HG02678 (cell line): ENCODE data around the gene IL21.

Experiments used
- ATAC-seq: cut with Tn5 transposase; IDR thresholded peaks from one replicate; pipeline ENCODE4 v1.9.1; 2021; ENCODE audit warnings: mild to moderate bottlenecking, moderate library complexity; ENCODE audit not compliant: unreplicated experiment

Gene IL21

GRCh38 chr4:122635205-122635604 is 14.3 kb upstream of the IL21 start:
- ATAC-seq: no peak

DNA sequence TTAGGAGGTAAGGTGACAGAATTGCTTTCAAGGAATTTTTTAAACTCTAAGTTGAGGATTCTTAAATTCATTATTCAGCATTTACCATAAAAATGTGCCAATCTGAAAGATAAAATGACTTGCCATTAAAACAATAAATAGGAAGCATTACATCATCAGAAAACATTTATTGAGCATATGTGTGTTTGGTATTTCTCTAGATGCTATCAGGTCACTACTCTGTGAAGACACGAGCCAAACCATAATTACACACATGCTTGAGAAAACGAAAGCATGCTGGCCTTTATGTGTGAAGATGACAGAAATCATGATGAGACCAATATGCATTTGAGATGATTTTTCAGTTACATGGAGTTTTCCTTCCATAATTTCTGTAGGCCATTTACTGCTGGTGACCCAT is 12.3 kb upstream of the IL21 start:
- no peak for ATAC-seq

GRCh38 chr4:122632396-122633143 is 11.7 kb upstream of the IL21 start:
- ATAC-seq: peak; percentile 70

- no peak for ATAC-seq
These were observed 4.3 kb upstream of the IL21 start for GRCh38 chr4:122625156-122625555.

- ATAC-seq: no peak
These were observed 3.3 kb upstream of the IL21 start for GRCh38 chr4:122624205-122624604.

- ATAC-seq: no peak
These were observed 2.8 kb upstream of the IL21 start for GRCh38 chr4:122623637-122624166.

- ATAC-seq: no peak
These were observed 1.5 kb upstream of the IL21 start for GRCh38 chr4:122622400-122622799.

DNA sequence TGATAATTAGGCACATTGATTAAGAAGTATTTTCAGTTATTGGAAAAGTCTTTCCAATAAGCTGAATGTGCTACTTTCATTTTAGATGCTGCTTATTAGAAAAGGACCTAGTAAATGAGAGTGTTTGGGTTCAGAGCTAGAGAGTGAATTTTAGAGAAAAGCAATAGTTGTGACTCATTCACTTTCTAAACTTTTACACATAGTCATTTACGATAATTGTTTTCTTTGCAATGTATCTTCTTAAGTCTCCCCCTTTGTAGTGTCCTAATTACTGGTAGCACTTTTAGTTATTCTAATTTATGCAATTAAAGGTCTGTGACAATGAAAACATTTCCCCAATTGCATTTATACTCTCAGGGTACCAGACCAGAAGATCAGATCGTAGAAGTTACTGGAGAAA is 1.3 kb downstream of the IL21 start:
- ATAC-seq: no peak

GRCh38 chr4:122617597-122618593 is 3.0 kb downstream of the IL21 start:
- ATAC-seq: no peak

GRCh38 chr4:122616915-122617596 is 3.8 kb downstream of the IL21 start:
- no peak for ATAC-seq

GRCh38 chr4:122614621-122615020 is 6.2 kb downstream of the IL21 start:
- ATAC-seq: no peak

DNA sequence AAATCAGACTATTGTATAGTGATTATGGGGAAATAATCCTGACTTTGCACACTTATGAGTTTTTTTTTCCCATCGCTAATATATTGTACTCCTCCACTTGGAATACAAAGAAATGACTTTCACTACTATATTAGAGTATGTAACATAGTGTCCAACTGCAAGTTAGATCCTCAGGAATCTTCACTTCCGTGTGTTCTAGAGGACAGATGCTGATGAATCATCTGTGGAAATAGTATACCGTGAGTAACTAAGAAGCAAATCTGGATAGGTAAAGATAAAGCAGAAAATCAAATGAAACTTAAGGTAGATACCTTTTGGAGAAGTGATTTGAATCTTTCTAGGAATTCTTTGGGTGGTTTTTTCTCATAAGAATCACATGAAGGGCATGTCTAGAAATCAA is 8.3 kb downstream of the IL21 start:
- no peak for ATAC-seq

- ATAC-seq: no peak
These were observed 14.4 kb downstream of the IL21 start for GRCh38 chr4:122606364-122607043.

GRCh38 chr4:122604146-122604545 is 16.7 kb downstream of the IL21 start:
- ATAC-seq: no peak

- no peak for ATAC-seq
These were observed 17.7 kb downstream of the IL21 start for GRCh38 chr4:122603156-122603574.

- no peak for ATAC-seq
These were observed 18.4 kb downstream of the IL21 start for GRCh38 chr4:122602277-122603142.

GRCh38 chr4:122591196-122591595 is 29.7 kb downstream of the IL21 start:
- ATAC-seq: no peak

GRCh38 chr4:122588453-122589238 is 32.2 kb downstream of the IL21 start:
- no peak for ATAC-seq

GRCh38 chr4:122584519-122584918 is 36.3 kb downstream of the IL21 start:
- ATAC-seq: peak; percentile 57
